ENCODE results near the gene FGGY.
"Not testable (repeated sequence)": the region's sequence is repeated elsewhere in the genome, so short reads cannot be mapped to it uniquely, and the experiment has no call there.

FGGY gene

GRCh38 chr1:59639266-59639665 is 342.4 kb downstream of the FGGY start:
- DNase-seq (ENCODE audit: low spot score): no peak

DNA sequence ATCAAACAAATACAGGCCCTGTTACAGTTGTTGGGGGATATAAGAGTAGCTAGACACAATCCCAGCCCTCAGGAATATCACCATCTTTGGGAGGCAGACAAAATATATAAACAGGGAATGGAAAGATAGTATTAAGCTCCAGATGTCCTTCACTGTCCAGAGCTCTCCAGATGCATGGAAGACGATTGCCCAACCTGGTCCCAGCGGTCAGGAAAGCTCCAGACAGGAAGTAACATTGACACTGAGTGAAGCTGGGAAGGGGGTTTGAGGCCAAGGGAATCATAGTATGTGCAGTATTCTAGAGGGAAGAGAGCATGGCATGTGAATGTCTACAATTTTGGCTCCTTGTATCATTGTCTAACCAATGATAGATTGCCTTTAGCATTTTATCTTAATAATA is 344.0 kb downstream of the FGGY start:
- DNase-seq (ENCODE audit: low spot score): no peak

DNA sequence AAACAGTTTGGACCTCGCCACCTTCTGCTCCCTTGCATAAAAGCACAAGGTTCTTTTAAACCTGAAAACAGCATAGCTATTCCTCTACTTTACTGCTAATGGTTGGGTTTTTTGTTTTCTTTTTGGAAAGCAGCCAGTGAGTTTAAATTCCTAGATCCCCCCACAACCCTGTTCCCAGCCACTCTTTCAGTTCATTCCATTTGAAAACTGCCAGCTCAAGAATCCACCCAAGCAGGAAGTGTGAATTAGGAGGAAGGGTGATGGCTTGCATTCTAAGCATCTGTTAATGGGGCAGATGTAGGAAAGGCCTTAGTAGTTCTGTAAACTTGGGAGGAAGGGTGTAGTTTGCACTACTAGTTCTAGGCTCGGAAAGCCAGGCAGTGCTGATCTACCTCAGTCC is 344.9 kb downstream of the FGGY start:
- DNase-seq (ENCODE audit: low spot score): no peak

DNA sequence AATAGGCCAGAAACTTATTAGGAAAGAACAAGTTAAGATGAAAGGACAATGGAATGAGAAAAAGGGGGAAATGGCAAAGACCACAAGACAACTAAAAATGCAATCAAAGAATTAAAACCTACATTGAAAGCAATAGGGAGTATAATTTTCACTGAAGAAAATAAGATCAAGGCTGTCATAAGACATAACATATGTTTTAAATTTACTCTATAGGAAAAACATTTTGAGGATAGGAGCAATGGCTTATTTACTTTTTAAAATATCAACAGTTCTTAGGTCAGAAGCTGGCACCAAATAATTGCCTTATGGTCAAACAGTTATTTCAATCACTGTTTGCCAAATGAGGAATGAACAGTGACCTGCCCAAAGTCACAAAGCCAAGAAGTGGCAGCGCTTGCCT is 346.6 kb downstream of the FGGY start:
- no peak for DNase-seq (ENCODE audit: low spot score)

- no peak for DNase-seq (ENCODE audit: low spot score)
Measured at GRCh38 chr1:59645893-59646292, 349.0 kb downstream of the FGGY start.

DNA sequence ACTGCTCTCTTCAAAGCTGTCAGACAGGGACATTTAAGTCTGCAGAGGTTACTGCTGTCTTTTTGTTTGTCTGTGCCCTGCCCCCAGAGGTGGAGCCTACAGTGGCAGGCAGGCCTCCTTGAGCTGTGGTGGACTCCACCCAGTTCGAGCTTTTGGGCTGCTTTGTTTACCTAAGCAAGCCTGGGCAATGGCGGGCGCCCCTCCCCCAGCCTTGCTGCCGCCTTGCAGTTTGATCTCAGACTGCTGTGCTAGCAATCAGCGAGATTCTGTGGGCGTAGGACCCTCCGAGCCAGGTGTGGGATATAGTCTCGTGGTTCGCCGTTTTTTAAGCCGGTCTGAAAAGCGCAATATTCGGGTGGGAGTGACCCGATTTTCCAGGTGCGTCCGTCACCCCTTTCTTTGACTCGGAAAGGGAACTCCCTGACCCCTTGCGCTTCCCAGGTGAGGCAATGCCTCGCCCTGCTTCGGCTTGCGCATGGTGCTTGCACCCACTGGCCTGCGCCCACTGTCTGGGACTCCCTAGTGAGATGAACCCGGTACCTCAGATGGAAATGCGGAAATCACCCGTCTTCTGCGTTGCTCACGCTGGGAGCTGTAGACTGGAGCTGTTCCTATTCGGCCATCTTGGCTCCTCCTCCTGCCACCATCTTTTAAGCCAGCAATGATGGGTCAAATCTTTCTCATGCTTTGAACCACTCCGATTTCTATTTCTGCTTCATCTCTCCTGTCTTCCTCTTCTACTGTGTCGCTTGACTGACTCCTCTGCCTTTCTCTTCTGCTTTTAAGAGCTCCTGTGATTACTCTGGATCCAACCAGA is 356.5 kb downstream of the FGGY start:
- not testable (repeated sequence) for DNase-seq (ENCODE audit: low spot score)

GRCh38 chr1:59653968-59654367 is 357.1 kb downstream of the FGGY start:
- DNase-seq (ENCODE audit: low spot score): no peak

GRCh38 chr1:59657873-59658465 is 361.1 kb downstream of the FGGY start:
- no peak for DNase-seq (ENCODE audit: low spot score)

DNA sequence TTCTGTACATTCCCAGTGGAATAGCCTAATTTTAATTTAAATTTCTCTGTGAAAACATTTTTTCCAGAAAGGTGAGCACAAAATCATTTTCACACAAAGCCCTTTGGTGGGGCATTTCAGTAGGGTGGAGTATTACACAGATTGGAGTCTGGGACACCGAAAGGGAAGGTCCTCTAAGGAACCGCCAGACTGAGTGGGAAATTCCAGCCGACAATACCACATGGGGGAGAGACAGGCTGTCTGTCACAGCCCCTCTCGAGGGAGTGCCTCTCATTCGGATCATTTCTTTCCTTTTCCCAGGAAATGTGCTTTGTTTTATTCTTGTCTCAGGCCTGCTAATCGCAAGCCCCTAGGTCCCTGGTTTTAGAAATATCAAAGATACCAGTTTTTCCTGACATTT is 367.3 kb downstream of the FGGY start:
- DNase-seq (ENCODE audit: low spot score): no peak

- no peak for DNase-seq (ENCODE audit: low spot score)
Measured at GRCh38 chr1:59666106-59666505, 369.2 kb downstream of the FGGY start.

DNA sequence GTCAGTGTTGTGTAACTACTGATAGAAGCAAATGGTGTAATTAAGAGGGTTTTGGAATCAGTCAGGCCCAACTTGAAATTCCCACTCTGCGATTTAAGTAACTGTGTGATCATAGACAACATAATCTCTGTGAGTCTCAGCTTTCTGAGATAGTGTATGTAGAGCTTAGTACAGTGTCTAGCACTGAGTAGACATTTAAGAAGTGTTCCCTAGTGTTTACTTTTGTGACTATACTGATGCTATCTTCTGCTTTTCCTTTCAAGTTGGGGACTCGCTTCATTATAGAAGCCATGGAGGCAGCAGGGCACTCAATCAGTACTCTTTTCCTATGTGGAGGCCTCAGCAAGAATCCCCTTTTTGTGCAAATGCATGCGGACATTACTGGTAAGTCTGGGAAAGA is 370.1 kb downstream of the FGGY start:
- DNase-seq (ENCODE audit: low spot score): no peak

DNA sequence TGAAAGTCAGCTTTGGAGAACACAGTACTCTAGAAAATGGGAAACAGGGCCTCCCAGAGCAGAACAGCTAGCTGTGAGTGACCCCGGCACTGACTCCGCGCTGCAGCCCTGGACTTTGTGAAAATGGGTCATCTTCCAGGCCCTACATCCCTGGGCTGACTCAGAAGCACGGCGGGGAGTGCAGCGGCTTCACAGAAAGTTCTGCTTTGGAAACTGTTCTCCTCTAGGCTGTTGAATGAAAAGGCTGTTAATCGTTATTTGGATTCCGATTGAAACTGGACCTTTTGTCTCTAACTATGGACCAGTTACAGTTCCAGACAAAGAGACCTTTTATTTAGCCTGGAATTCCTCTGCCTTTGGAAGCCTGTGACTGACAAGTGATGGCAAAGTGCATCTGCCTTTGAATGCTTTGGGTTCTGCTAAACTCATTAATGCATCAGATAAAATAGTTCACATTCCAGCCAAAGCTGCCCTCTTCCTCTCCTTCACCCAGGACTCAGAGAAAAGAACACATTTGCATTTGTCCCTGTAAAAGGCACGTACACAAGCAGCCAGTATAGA is 372.9 kb downstream of the FGGY start:
- DNase-seq (ENCODE audit: low spot score): no peak

DNA sequence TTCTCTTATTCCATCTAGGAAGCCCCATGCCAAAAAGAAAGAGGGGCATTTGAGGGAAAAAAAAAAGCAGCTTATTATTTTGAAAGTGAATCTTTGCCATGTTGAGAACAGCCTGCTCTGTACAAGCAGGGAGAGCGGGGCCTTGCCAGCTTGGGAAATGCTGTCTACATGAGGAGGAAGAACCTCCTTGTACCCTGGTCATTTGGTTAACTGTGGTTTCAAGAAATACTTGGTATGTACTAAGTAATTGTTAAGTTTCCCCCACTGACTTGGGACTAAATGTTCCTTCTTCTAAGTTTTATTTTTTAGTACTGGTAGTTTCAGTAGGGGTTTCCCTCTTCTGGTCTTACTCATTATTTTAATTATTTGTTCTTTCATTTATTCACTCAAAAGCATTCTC is 373.8 kb downstream of the FGGY start:
- DNase-seq (ENCODE audit: low spot score): no peak

GRCh38 chr1:59671066-59671952 is 374.4 kb downstream of the FGGY start:
- no peak for DNase-seq (ENCODE audit: low spot score)

- no peak for DNase-seq (ENCODE audit: low spot score)
Measured at GRCh38 chr1:59671953-59672305, 375.0 kb downstream of the FGGY start.

- DNase-seq (ENCODE audit: low spot score): no peak
Measured at GRCh38 chr1:59672851-59673572, 376.1 kb downstream of the FGGY start.

DNA sequence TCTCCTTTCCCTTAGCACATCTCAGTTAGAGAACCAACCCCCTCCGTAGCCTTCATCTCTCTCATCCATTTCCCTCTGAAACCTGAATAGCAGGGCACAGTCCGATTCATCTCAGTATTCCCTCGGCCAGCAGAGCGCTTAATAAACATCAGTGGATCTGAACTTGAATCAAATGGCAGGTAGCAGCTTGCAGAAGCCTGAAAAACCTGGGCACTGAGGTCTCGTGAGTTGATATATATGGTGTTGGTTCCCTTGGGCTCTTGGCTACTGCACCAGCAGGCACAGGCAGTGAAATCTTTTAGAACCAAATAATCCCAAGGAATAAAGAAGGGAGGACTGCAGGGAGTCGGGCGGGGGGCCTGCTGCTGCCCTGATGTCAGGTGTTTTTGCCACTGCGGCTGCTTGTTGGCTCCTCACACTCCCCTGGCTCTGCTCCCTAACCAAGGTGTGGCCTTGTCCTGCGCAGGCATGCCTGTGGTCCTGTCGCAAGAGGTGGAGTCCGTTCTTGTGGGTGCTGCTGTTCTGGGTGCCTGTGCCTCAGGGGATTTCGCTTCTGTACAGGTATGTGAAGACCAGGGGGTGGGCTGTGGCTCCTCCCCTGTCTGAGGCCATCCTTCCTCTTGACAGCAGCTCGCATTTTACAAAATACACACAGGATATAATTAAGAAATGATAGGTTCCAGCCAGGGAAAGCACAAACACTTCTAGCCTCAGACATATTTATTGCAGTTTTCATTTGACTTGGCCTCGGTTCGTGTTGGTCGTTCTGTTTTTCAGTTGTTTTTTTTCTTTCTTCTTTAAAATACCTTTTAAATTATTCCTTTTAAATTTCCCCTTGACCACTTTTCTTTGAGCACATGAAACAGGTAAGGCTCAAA is 376.9 kb downstream of the FGGY start:
- no peak for DNase-seq (ENCODE audit: low spot score)

GRCh38 chr1:59674595-59674994 is 377.7 kb downstream of the FGGY start:
- no peak for DNase-seq (ENCODE audit: low spot score)

- no peak for DNase-seq (ENCODE audit: low spot score)
Measured at GRCh38 chr1:59675936-59676335, 379.0 kb downstream of the FGGY start.

- DNase-seq (ENCODE audit: low spot score): no peak
Measured at GRCh38 chr1:59678040-59678439, 381.1 kb downstream of the FGGY start.

All from activated CD4-positive, alpha-beta T cell treated with anti-CD3 and anti-CD28 coated beads, Interleukin-2, Interleukin-4, amounts not matched to agents 100 ng/mL and 50 ng/mL, durations not matched to agents 16 hours and 8 hours (primary cell).